IMR-90 (cell line): Measurements from ENCODE around the gene CCDC88C. TPM values are rescaled to one million over a fixed set of nuclear protein-coding genes. Genes with fewer than 3 reads are reported as not detected.
A peak's percentile ranks its signal among the peaks of the same experiment; 100 is the strongest.

ENCODE experiments used
- ATAC-seq: fragments of 200-7000 bp; cut with Tn5 transposase; 2 replicates; pipeline ENCODE4 v1.9.1; 2020; ENCODE audit warnings: low read depth, mild to moderate bottlenecking, moderate library complexity
- BruUV-seq: library from RNA; stranded (reverse); fragments of 400-500 nt; replicated peaks from 2 replicates; lab custom pipeline; 2021; lab: Mats Ljungman, UMichigan
- CTCF ChIA-PET: fragments of 300-600 bp; formaldehyde crosslinking; extraction: SDS; loops from one replicate; lab custom pipeline; 2021; ENCODE audit warnings: antibody characterized with exemption; lab: Yijun Ruan, JAX
- POLR2A ChIA-PET: fragments of 300-600 bp; sonication (Branson Sonifier 250); formaldehyde crosslinking; loops from one replicate; lab custom pipeline; 2022; ENCODE audit warnings: antibody characterized with exemption; ENCODE audit not compliant: unreplicated experiment; lab: Charles Lee
- DNase-seq: peaks from one replicate; pipeline ENCODE4 v3.0.0; 2013
- H2AFZ ChIP-seq: replicated peaks from 2 replicates; pipeline ENCODE3; 2013; ENCODE audit warnings: low read length, mild to moderate bottlenecking; ENCODE audit not compliant: poor library complexity
- H2AK5ac ChIP-seq: 2 replicates; pipeline ENCODE4 v1.6.1; 2013; ENCODE audit warnings: low read depth, low read length, inconsistent platforms
- H2AK9ac ChIP-seq: replicated peaks from 2 replicates; pipeline ENCODE3; 2013; ENCODE audit warnings: mild to moderate bottlenecking, low read depth, low read length, moderate library complexity; ENCODE audit not compliant: poor library complexity
- H2BK120ac ChIP-seq: 2 replicates; pipeline ENCODE4 v1.6.1; 2013; ENCODE audit warnings: low read depth, low read length, inconsistent platforms
- H2BK15ac ChIP-seq: 3 replicates; pipeline ENCODE4 v1.6.1; 2013; ENCODE audit warnings: low read depth, low read length, inconsistent platforms
- H2BK20ac ChIP-seq: 2 replicates; pipeline ENCODE4 v1.6.1; 2013; ENCODE audit warnings: low read depth, mild to moderate bottlenecking, inconsistent platforms, low read length, moderate library complexity
- H2BK5ac ChIP-seq: 2 replicates; pipeline ENCODE4 v1.6.1; 2013; ENCODE audit warnings: mild to moderate bottlenecking, low read depth, low read length, inconsistent platforms; ENCODE audit not compliant: poor library complexity, severe bottlenecking
- H3K14ac ChIP-seq: replicated peaks from 2 replicates; pipeline ENCODE4 v1.6.1; 2013; ENCODE audit warnings: low read depth, low read length, inconsistent platforms
- H3K18ac ChIP-seq: 2 replicates; pipeline ENCODE4 v1.6.1; 2013; ENCODE audit warnings: low read depth, low read length, control low read depth
- H3K23ac ChIP-seq: 2 replicates; pipeline ENCODE4 v1.6.1; 2013; ENCODE audit warnings: low read depth, low read length, inconsistent platforms
- H3K27ac ChIP-seq: 2 replicates; pipeline ENCODE4 v1.5.1; 2013; ENCODE audit warnings: mild to moderate bottlenecking, control low read depth, low read length; ENCODE audit not compliant: insufficient read depth
- H3K27me3 ChIP-seq: 2 replicates; pipeline ENCODE4 v1.6.1; 2013; ENCODE audit warnings: low read length; ENCODE audit not compliant: control insufficient read depth, insufficient read depth
- H3K36me3 ChIP-seq: 2 replicates; pipeline ENCODE4 v1.6.1; 2013; ENCODE audit warnings: low read length, mixed read lengths; ENCODE audit not compliant: control insufficient read depth, insufficient read depth
- H3K4ac ChIP-seq: 2 replicates; pipeline ENCODE4 v1.6.1; 2013; ENCODE audit warnings: low read depth, low read length, inconsistent platforms
- H3K4me1 ChIP-seq: 2 replicates; pipeline ENCODE4 v1.6.1; 2013; ENCODE audit warnings: low read length, mixed read lengths; ENCODE audit not compliant: control insufficient read depth, insufficient read depth
- H3K4me2 ChIP-seq: 2 replicates; pipeline ENCODE4 v1.6.1; 2013; ENCODE audit warnings: low read depth, mild to moderate bottlenecking, control low read depth, low read length, moderate library complexity
- H3K4me3 ChIP-seq: 2 replicates; pipeline ENCODE4 v1.5.1; 2013; ENCODE audit warnings: low read depth, mild to moderate bottlenecking, control low read depth, low read length, moderate library complexity; ENCODE audit not compliant: insufficient read depth
- H3K56ac ChIP-seq: 2 replicates; pipeline ENCODE4 v1.6.1; 2013; ENCODE audit warnings: low read length, inconsistent platforms; ENCODE audit not compliant: insufficient read depth; ENCODE audit errors: extremely low read depth
- H3K79me1 ChIP-seq, 2 experiments: 2 replicates each; pipeline ENCODE4 v1.6.1; 2013; ENCODE audit warnings: low read length in 2 of 2, inconsistent platforms in 1 of 2, low read depth in 1 of 2
- H3K9ac ChIP-seq: 2 replicates; pipeline ENCODE4 v1.6.1; 2013; ENCODE audit warnings: low read depth, low read length, control low read depth
- H3K9me1 ChIP-seq: 2 replicates; pipeline ENCODE4 v1.6.1; 2013; ENCODE audit warnings: low read length, inconsistent platforms; ENCODE audit not compliant: insufficient read depth
- H3K9me3 ChIP-seq: 2 replicates; pipeline ENCODE4 v1.6.1; 2013; ENCODE audit warnings: low read length; ENCODE audit not compliant: control insufficient read depth, insufficient read depth
- H4K20me1 ChIP-seq: 2 replicates; pipeline ENCODE4 v1.6.1; 2013; ENCODE audit warnings: low read length, inconsistent platforms; ENCODE audit not compliant: insufficient read depth
- H4K5ac ChIP-seq: 2 replicates; pipeline ENCODE4 v1.6.1; 2013; ENCODE audit warnings: mild to moderate bottlenecking, low read depth, low read length, control low read depth
- H4K8ac ChIP-seq, 2 experiments: 2 replicates each; pipeline ENCODE4 v1.6.1; 2013; ENCODE audit warnings: low read depth in 2 of 2, low read length in 2 of 2, control low read depth in 1 of 2, inconsistent platforms in 1 of 2
- H4K91ac ChIP-seq: 2 replicates; pipeline ENCODE4 v1.6.1; 2013; ENCODE audit warnings: low read depth, low read length, inconsistent platforms; ENCODE audit not compliant: insufficient read depth
- BHLHE40 ChIP-seq: fragments of 150-350 bp; IDR thresholded peaks from 2 replicates; pipeline ENCODE4 v1.6.1; 2016; ENCODE audit warnings: mild to moderate bottlenecking, low read depth, low read length
- CEBPB ChIP-seq: IDR thresholded peaks from 2 replicates; pipeline ENCODE4 v1.6.1; 2012; ENCODE audit warnings: low read depth, low read length, improper control_type of control experiment
- CHD1 ChIP-seq: IDR thresholded peaks from 2 replicates; pipeline ENCODE4 v1.6.1; 2012; ENCODE audit warnings: low read depth, low read length, improper control_type of control experiment
- CTCF ChIP-seq: conservative IDR thresholded peaks from 2 replicates; pipeline ENCODE4 v1.5.1; 2012; ENCODE audit warnings: mild to moderate bottlenecking, low read depth, low read length, improper control_type of control experiment
- ELK1 ChIP-seq: fragments of 150-350 bp; IDR thresholded peaks from 2 replicates; pipeline ENCODE4 v1.6.1; 2016; ENCODE audit warnings: low read depth, mild to moderate bottlenecking, low read length, moderate library complexity, borderline replicate concordance
- MAFK ChIP-seq: IDR thresholded peaks from 2 replicates; pipeline ENCODE4 v1.6.1; 2012; ENCODE audit warnings: low read depth, low read length, improper control_type of control experiment
- MAZ ChIP-seq: IDR thresholded peaks from 2 replicates; pipeline ENCODE4 v1.6.1; 2012; ENCODE audit warnings: low read depth, mild to moderate bottlenecking, low read length, improper control_type of control experiment, moderate library complexity, borderline replicate concordance
- MXI1 ChIP-seq: IDR thresholded peaks from 2 replicates; pipeline ENCODE4 v1.6.1; 2012; ENCODE audit warnings: low read depth, mild to moderate bottlenecking, low read length, moderate library complexity, borderline replicate concordance
- NFE2L2 ChIP-seq: fragments of 150-350 bp; IDR thresholded peaks from 2 replicates; pipeline ENCODE4 v1.6.1; 2016; ENCODE audit warnings: low read depth, mild to moderate bottlenecking, low read length
- POLR2A ChIP-seq: IDR thresholded peaks from 2 replicates; pipeline ENCODE4 v1.6.1; 2012; ENCODE audit warnings: mild to moderate bottlenecking, low read depth, low read length
- RAD21 ChIP-seq: IDR thresholded peaks from 2 replicates; pipeline ENCODE4 v1.6.1; 2012; ENCODE audit warnings: low read length, improper control_type of control experiment
- RCOR1 ChIP-seq: IDR thresholded peaks from 2 replicates; pipeline ENCODE4 v1.6.1; 2012; ENCODE audit warnings: mild to moderate bottlenecking, low read length, improper control_type of control experiment; ENCODE audit not compliant: insufficient replicate concordance
- RFX5 ChIP-seq: IDR thresholded peaks from 2 replicates; pipeline ENCODE4 v1.8.0; 2012; ENCODE audit warnings: low read depth, mild to moderate bottlenecking, low read length, moderate library complexity
- SMC3 ChIP-seq: fragments of 150-350 bp; IDR thresholded peaks from 2 replicates; pipeline ENCODE4 v1.6.1; 2016; ENCODE audit warnings: low read depth, mild to moderate bottlenecking, antibody characterized with exemption, low read length, moderate library complexity
- USF2 ChIP-seq: fragments of 150-350 bp; IDR thresholded peaks from 2 replicates; pipeline ENCODE4 v1.6.1; 2017; ENCODE audit warnings: mild to moderate bottlenecking, antibody characterized with exemption, low read length, low read depth
- WGBS, 2 experiments: methylation state at CpG; one replicate each; pipeline versions ENCODE4 v1.1.5 to v1.1.7; 2013; ENCODE audit warnings: missing lambda C conversion rate in 2 of 2; ENCODE audit not compliant: insufficient read length in 1 of 2; ENCODE audit errors: extremely low coverage in 2 of 2; 5-methylcytosine and 5-hydroxymethylcytosine counted together
- dilution Hi-C: fragments of 300-500 bp; cut with HindIII; formaldehyde crosslinking; loops from one replicate; pipeline ENCODE4 v1.14.3; 2018; ENCODE audit warnings: low sequenced_read_pairs; ENCODE audit not compliant: unreplicated experiment
- in situ Hi-C: fragments of 300-500 bp; cut with MboI; formaldehyde crosslinking; loops from 3 replicates; pipeline ENCODE4 v1.14.3; 2019; ENCODE audit warnings: low sequenced_read_pairs, inconsistent platforms, mixed read lengths
- intact Hi-C: fragments of 100-400 bp; cut with micrococcal nuclease; formaldehyde crosslinking; loops from 2 replicates; pipeline ENCODE4 v1.10.0; 2022
- polyA plus RNA-seq, 3 experiments: library from polyadenylated mRNA; depleted of rRNA; stranded (reverse); fragments of >200 nt; gene quantifications; 2 replicates each; pipeline ENCODE4 v1.2.3, GENCODE V29; 2012; ENCODE audit warnings: low replicate concordance in 1 of 3
- total RNA-seq: library from RNA; depleted of rRNA; stranded (reverse); fragments of >200 nt; gene quantifications from 2 replicates; pipeline ENCODE4 v1.2.3, GENCODE V29; 2012

The CCDC88C gene
- total and polyA plus RNA-seq, 2 of the 4 experiments (the other 2 are of a cell fraction), result 0.17 to 0.18 TPM

GRCh38 chr14:91328313-91329050 lies 89.1 kb downstream of the CCDC88C start:
- no peaks in the 10 kb centered on the region for H3K36me3 ChIP-seq
- intact Hi-C loops, result no loop called here
- no peaks in the 10 kb centered on the region for H4K20me1 ChIP-seq
- no peak overlapping the region for H4K5ac ChIP-seq
- CTCF ChIA-PET, result no interaction called here
- no peak overlapping the region for H4K91ac ChIP-seq
- H3K9ac ChIP-seq, result no peak overlapping the region
- 73% methylated on average over 3 of the region's 27 CpGs; no CpG with 5 or more reads in 1 of the 2 experiments for WGBS, 2 experiments
- no peak overlapping the region for H4K8ac ChIP-seq
- POLR2A ChIA-PET, result no interaction called here
- H3K4me1 ChIP-seq, result no peaks in the 10 kb centered on the region
- DNase-seq, result no peak
- no peak overlapping the region for H3K23ac ChIP-seq
- H3K79me1 ChIP-seq, result no peaks in the 10 kb centered on the region
- no peak for ATAC-seq
- no peak overlapping the region for H3K4me2 ChIP-seq
- H3K14ac ChIP-seq, result no peak overlapping the region
- no peak overlapping the region for H2BK15ac ChIP-seq
- no peak overlapping the region for H3K27ac ChIP-seq
- no peak overlapping the region for H2AK5ac ChIP-seq
- no peak overlapping the region for H3K4ac ChIP-seq
- no peak overlapping the region for H3K4me3 ChIP-seq
- dilution Hi-C loops, result no loop called here
- no peak overlapping the region for H3K18ac ChIP-seq
- peaks cover 28% of the 10 kb centered on the region for H3K27me3 ChIP-seq
- H2AK9ac ChIP-seq, result no peak overlapping the region
- H2BK20ac ChIP-seq, result no peak overlapping the region
- no peak for TF ChIP-seq POLR2A
- no peak for TF ChIP-seq MXI1
- TF ChIP-seq CHD1, result no peak
- TF ChIP-seq USF2, result no peak
- TF ChIP-seq CTCF, result no peak
- TF ChIP-seq NFE2L2, result no peak
- TF ChIP-seq RAD21, result no peak
- no peak for TF ChIP-seq SMC3
- no peak for TF ChIP-seq MAZ
- no peak for TF ChIP-seq BHLHE40
- no peak for TF ChIP-seq RFX5
- no peak for TF ChIP-seq CEBPB
- TF ChIP-seq MAFK, result no peak
- TF ChIP-seq ELK1, result no peak
- no peak for TF ChIP-seq RCOR1
- H2BK120ac ChIP-seq, result no peak overlapping the region
- H3K9me1 ChIP-seq, result no peaks in the 10 kb centered on the region
- H3K9me3 ChIP-seq, result no peaks in the 10 kb centered on the region
- in situ Hi-C loops, result loop anchor here (10.0 kb wide), 1 partner anchor 96 kb away; no protein-coding TSS in a partner anchor
- no peak overlapping the region for H3K56ac ChIP-seq
- no TSS peak for BruUV-seq
- peak overlapping the region; percentile 21 for H2AFZ ChIP-seq
- no peak overlapping the region for H2BK5ac ChIP-seq
